ENCODE measurements around the gene OTOP3. TPM values are rescaled to one million over a fixed set of nuclear protein-coding genes. Genes with fewer than 3 reads are reported as not detected.

The OTOP3 gene
- total and polyA plus RNA-seq, 10 donors = not detected

GRCh38 chr17:74959826-74960515 is 24.3 kb downstream of the OTOP3 start:
- Histone ChIP-seq H3K4me3 (no peak overlapping the region), H3K9me3 (peaks cover 0 to 4% (median 0%) of the 10 kb centered on the region in 8 donors), H3K4me1 (peaks cover 0 to 25% (median 13%) of the 10 kb centered on the region in 6 donors), H3K36me3 (peaks cover 0 to 16% (median 0%) of the 10 kb centered on the region in 6 donors), H3K27me3 (replicated peaks in 1 of 7) (peaks cover 0 to 21% (median 0%) of the 10 kb centered on the region in 7 donors), H3K27ac (no peak overlapping the region)
- 64 to 85% (median 79%) methylated on average over 10 to 14 of the region's 14 CpGs for WGBS, 5 donors
- no peak for DNase-seq
- TF ChIP-seq, protein P1, sequence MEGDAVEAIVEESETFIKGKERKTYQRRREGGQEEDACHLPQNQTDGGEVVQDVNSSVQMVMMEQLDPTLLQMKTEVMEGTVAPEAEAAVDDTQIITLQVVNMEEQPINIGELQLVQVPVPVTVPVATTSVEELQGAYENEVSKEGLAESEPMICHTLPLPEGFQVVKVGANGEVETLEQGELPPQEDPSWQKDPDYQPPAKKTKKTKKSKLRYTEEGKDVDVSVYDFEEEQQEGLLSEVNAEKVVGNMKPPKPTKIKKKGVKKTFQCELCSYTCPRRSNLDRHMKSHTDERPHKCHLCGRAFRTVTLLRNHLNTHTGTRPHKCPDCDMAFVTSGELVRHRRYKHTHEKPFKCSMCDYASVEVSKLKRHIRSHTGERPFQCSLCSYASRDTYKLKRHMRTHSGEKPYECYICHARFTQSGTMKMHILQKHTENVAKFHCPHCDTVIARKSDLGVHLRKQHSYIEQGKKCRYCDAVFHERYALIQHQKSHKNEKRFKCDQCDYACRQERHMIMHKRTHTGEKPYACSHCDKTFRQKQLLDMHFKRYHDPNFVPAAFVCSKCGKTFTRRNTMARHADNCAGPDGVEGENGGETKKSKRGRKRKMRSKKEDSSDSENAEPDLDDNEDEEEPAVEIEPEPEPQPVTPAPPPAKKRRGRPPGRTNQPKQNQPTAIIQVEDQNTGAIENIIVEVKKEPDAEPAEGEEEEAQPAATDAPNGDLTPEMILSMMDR (IDR thresholded peaks at IDR 0.05 in 8 of 11, conservative IDR thresholded peaks at IDR 0.05 in 3 of 11) = no peak
- TF ChIP-seq POLR2A (IDR thresholded peaks at IDR 0.05) (no peak), POLR2AphosphoS5 (IDR thresholded peaks at IDR 0.05) (peak in 1 of 3 donors; percentile 25)
- intact Hi-C loops (cut with DNase I; ENCODE audit: low total_unique reads) = loop anchor here (10.0 kb wide), 1 partner anchor 245 kb away; the partner anchor contains the start of gene NUP85

- H3K4me3 ChIP-seq = no peak overlapping the region
- intact Hi-C loops (cut with DNase I; ENCODE audit: low total_unique reads) = loop anchor here (10.0 kb wide), 1 partner anchor 244 kb away; the partner anchor contains the start of gene NUP85
- TF ChIP-seq POLR2AphosphoS5 (IDR thresholded peaks at IDR 0.05) = no peak
- TF ChIP-seq, protein P1 (IDR thresholded peaks at IDR 0.05 in 8 of 11, conservative IDR thresholded peaks at IDR 0.05 in 3 of 11) = peak in 8 of 11 experiments; percentile 4 to 63 (median 28)
- TF ChIP-seq POLR2A (IDR thresholded peaks at IDR 0.05) = no peak
- peaks cover 0 to 21% (median 0%) of the 10 kb centered on the region in 7 donors for H3K27me3 ChIP-seq (replicated peaks in 1 of 7)
- peaks cover 0 to 25% (median 13%) of the 10 kb centered on the region in 6 donors for H3K4me1 ChIP-seq
- H3K27ac ChIP-seq = no peak overlapping the region
- DNase-seq = no peak
- H3K36me3 ChIP-seq = peaks cover 0 to 9% (median 0%) of the 10 kb centered on the region in 6 donors
- 35 to 59% (median 47%) methylated on average over 18 to 19 of the region's 19 CpGs for WGBS, 5 donors
- H3K9me3 ChIP-seq = peaks cover 0 to 4% (median 0%) of the 10 kb centered on the region in 8 donors
Observed at GRCh38 chr17:74960570-74961342, 25.1 kb downstream of the OTOP3 start.

GRCh38 chr17:74961657-74962350 is 26.1 kb downstream of the OTOP3 start:
- no peak overlapping the region for H3K4me3 ChIP-seq
- H3K4me1 ChIP-seq = peaks cover 0 to 25% (median 13%) of the 10 kb centered on the region in 6 donors
- intact Hi-C loops (cut with DNase I; ENCODE audit: low total_unique reads) = loop anchor here (10.0 kb wide), 1 partner anchor 243 kb away; the partner anchor contains the start of gene NUP85
- TF ChIP-seq POLR2A (IDR thresholded peaks at IDR 0.05) = no peak
- TF ChIP-seq, protein P1 (IDR thresholded peaks at IDR 0.05 in 8 of 11, conservative IDR thresholded peaks at IDR 0.05 in 3 of 11) = peak; percentile 49 to 89 (median 79)
- TF ChIP-seq POLR2AphosphoS5 (IDR thresholded peaks at IDR 0.05) = peak in 2 of 3 donors; percentile 33 to 62
- peaks cover 0 to 9% (median 0%) of the 10 kb centered on the region in 6 donors for H3K36me3 ChIP-seq
- H3K27ac ChIP-seq = no peak overlapping the region
- 37 to 48% (median 42%) methylated on average over 13 to 23 of the region's 23 CpGs for WGBS, 5 donors
- H3K27me3 ChIP-seq (replicated peaks in 1 of 7) = peaks cover 0 to 21% (median 0%) of the 10 kb centered on the region in 7 donors
- DNase-seq = peak; percentile 91
- H3K9me3 ChIP-seq = no peaks in the 10 kb centered on the region
